ENCODE data around the gene ZNF597.

ZNF597 gene

DNA sequence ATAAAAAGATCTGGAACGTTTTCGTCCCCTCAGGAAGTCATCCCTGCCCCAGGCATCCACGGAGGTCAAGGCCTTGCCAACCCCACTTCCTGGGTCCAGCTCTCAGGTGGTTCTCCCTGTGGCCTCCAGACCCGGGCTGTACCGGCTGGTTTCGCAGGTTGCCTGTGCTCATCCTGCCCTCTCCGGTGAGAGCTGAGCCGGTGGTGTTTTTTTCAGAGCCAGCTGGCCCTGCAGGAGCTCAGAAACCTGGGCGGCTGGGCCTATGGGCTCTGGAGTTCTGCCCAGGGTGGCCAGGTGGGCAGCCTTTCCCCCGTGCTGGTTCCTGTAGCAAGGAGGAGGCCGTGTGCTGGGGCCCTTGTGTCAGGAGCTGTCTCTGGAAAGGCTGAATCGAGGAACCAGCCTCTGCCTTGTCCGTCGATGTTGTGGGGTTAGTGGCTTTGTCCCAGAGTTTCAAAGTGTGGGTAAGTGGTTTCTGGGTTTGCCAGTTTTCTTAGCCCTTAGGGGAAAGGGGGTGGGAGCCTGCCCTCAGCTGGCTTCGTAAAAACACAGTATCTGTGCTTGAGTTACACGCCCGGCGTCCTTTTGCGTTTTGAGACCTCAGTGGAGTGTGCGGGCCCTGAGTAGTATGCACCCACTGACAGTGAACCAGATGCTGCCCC, 28.3 kb upstream of the ZNF597 start:
- H3K18ac ChIP-seq (ENCODE audit: low read length): no peak overlapping the region
- H3K36me3 ChIP-seq (ENCODE audit: control insufficient read depth in 1 of 2, insufficient read depth in 2 of 2, low read length in 2 of 2): peaks cover 12 to 15% of the 10 kb centered on the region in 2 experiments
- H3K4me3 ChIP-seq (ENCODE audit: low read depth, low read length): no peak overlapping the region
- no CpG with 5 or more reads among the region's 20 CpGs for WGBS (ENCODE audit: extremely low coverage, insufficient coverage, insufficient read length)
- H4K8ac ChIP-seq (ENCODE audit: low read depth, low read length): no peak overlapping the region
- H3K4me2 ChIP-seq (ENCODE audit: low read length): no peak overlapping the region
- H2AFZ ChIP-seq (ENCODE audit: insufficient read depth, low read length, poor library complexity): no peak overlapping the region
- H3K4ac ChIP-seq (ENCODE audit: low read depth, low read length): no peak overlapping the region
- H3K79me2 ChIP-seq (ENCODE audit: control insufficient read depth, insufficient read depth, low read length, poor library complexity): peaks cover 12% of the 10 kb centered on the region
- no peaks in the 10 kb centered on the region for H3K4me1 ChIP-seq (ENCODE audit: control insufficient read depth in 1 of 2, insufficient read depth in 2 of 2, low read length in 2 of 2)
- no peak for DNase-seq
- no peak overlapping the region for H4K91ac ChIP-seq (ENCODE audit: low read depth, low read length)
- no peak overlapping the region for H2BK5ac ChIP-seq (ENCODE audit: low read depth, low read length, poor library complexity)
- H3K9me3 ChIP-seq (ENCODE audit: insufficient read depth, low read depth, low read length): no peaks in the 10 kb centered on the region
- no peaks in the 10 kb centered on the region for H3K79me1 ChIP-seq (ENCODE audit: low read length)
- H3K14ac ChIP-seq (ENCODE audit: low read length): no peak overlapping the region
- H2BK12ac ChIP-seq (ENCODE audit: low read length): no peak overlapping the region
- H3K27ac ChIP-seq (ENCODE audit: low read depth, low read length): no peak overlapping the region
- no peak overlapping the region for H2AK5ac ChIP-seq (ENCODE audit: low read length)
- no peak overlapping the region for H3K23ac ChIP-seq (ENCODE audit: low read length)
- H2BK120ac ChIP-seq (ENCODE audit: insufficient read depth, low read length, poor library complexity): no peak overlapping the region
- H3K9ac ChIP-seq (ENCODE audit: low read length): no peak overlapping the region
- no peak overlapping the region for H4K12ac ChIP-seq (ENCODE audit: low read depth, low read length)
- no peaks in the 10 kb centered on the region for H3K27me3 ChIP-seq (ENCODE audit: insufficient read depth, low read length)

DNA sequence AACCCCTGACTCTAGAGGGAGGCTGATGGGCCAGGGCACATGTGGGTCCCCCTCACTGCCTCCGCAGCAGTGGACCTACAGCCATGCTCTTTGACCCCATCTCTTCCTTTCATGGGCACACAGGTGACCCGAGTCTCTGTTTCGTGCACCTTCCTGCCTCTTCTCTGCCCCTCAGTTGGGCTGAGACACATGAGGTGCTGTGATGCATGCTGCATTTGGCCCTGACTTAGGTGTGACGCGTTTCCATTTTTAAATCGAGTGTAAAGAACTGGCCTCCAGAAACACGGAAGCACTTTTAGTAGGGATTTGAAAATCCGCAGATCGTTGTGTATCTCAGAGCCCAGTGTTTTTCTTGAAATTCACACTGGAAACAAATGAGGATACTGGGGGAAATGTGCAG, 27.4 kb upstream of the ZNF597 start:
- Histone ChIP-seq H3K4me2 (ENCODE audit: low read length) (no peak overlapping the region), H3K36me3 (ENCODE audit: control insufficient read depth in 1 of 2, insufficient read depth in 2 of 2, low read length in 2 of 2) (peaks cover 17 to 18% of the 10 kb centered on the region in 2 experiments), H3K23ac (ENCODE audit: low read length) (peak overlapping the region; percentile 14), H3K79me2 (ENCODE audit: control insufficient read depth, insufficient read depth, low read length, poor library complexity) (peaks cover 12% of the 10 kb centered on the region), H3K9ac (ENCODE audit: low read length) (no peak overlapping the region), H2AFZ (ENCODE audit: insufficient read depth, low read length, poor library complexity) (no peak overlapping the region), H3K79me1 (ENCODE audit: low read length) (no peaks in the 10 kb centered on the region), H4K12ac (ENCODE audit: low read depth, low read length) (no peak overlapping the region), H4K8ac (ENCODE audit: low read depth, low read length) (no peak overlapping the region), H3K4me3 (ENCODE audit: low read depth, low read length) (no peak overlapping the region), H3K4ac (ENCODE audit: low read depth, low read length) (peak overlapping the region; percentile 80), H3K18ac (ENCODE audit: low read length) (no peak overlapping the region), H3K27me3 (ENCODE audit: insufficient read depth, low read length) (no peaks in the 10 kb centered on the region), H3K27ac (ENCODE audit: low read depth, low read length) (no peak overlapping the region), H3K9me3 (ENCODE audit: insufficient read depth, low read depth, low read length) (no peaks in the 10 kb centered on the region), H2BK12ac (ENCODE audit: low read length) (no peak overlapping the region), H2BK5ac (ENCODE audit: low read depth, low read length, poor library complexity) (no peak overlapping the region), H4K91ac (ENCODE audit: low read depth, low read length) (no peak overlapping the region), H3K14ac (ENCODE audit: low read length) (no peak overlapping the region), H3K4me1 (ENCODE audit: control insufficient read depth in 1 of 2, insufficient read depth in 2 of 2, low read length in 2 of 2) (no peaks in the 10 kb centered on the region), H2BK120ac (ENCODE audit: insufficient read depth, low read length, poor library complexity) (no peak overlapping the region), H2AK5ac (ENCODE audit: low read length) (no peak overlapping the region)
- no peak for DNase-seq
- no CpG with 5 or more reads among the region's 9 CpGs for WGBS (ENCODE audit: extremely low coverage, insufficient coverage, insufficient read length)

DNA sequence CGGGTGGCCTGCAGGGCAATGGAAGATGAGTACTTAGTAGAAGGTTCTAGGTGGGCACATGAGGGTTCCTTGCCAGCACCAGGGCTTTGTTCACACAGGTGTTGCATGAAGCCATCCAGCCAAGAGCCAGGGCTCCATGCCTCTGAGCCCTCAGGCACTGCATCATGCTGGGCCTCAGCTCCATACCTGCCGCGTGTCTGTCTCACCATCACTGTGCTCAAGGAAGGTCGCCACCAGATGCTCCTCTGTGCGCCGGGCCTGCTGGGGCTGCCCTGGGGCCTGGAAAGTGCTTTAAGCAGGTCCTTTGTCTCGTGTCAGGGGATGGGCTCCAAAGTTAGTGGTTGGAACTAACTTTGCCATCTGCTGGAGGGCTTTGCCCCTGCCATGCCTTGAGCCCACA, 26.4 kb upstream of the ZNF597 start:
- no peak overlapping the region for H2AFZ ChIP-seq (ENCODE audit: insufficient read depth, low read length, poor library complexity)
- H3K9ac ChIP-seq (ENCODE audit: low read length): no peak overlapping the region
- no peak overlapping the region for H2BK5ac ChIP-seq (ENCODE audit: low read depth, low read length, poor library complexity)
- H3K27ac ChIP-seq (ENCODE audit: low read depth, low read length): no peak overlapping the region
- H3K4me1 ChIP-seq (ENCODE audit: control insufficient read depth in 1 of 2, insufficient read depth in 2 of 2, low read length in 2 of 2): peaks cover 0 to 2% of the 10 kb centered on the region in 2 experiments
- no peak overlapping the region for H3K4me3 ChIP-seq (ENCODE audit: low read depth, low read length)
- H4K91ac ChIP-seq (ENCODE audit: low read depth, low read length): no peak overlapping the region
- H2AK5ac ChIP-seq (ENCODE audit: low read length): no peak overlapping the region
- H3K18ac ChIP-seq (ENCODE audit: low read length): no peak overlapping the region
- no peak overlapping the region for H4K8ac ChIP-seq (ENCODE audit: low read depth, low read length)
- no peak for DNase-seq
- H3K36me3 ChIP-seq (ENCODE audit: control insufficient read depth in 1 of 2, insufficient read depth in 2 of 2, low read length in 2 of 2): peaks cover 18 to 20% of the 10 kb centered on the region in 2 experiments
- H4K12ac ChIP-seq (ENCODE audit: low read depth, low read length): no peak overlapping the region
- H2BK12ac ChIP-seq (ENCODE audit: low read length): no peak overlapping the region
- H3K79me1 ChIP-seq (ENCODE audit: low read length): no peaks in the 10 kb centered on the region
- no peaks in the 10 kb centered on the region for H3K27me3 ChIP-seq (ENCODE audit: insufficient read depth, low read length)
- no peak overlapping the region for H3K23ac ChIP-seq (ENCODE audit: low read length)
- no peaks in the 10 kb centered on the region for H3K9me3 ChIP-seq (ENCODE audit: insufficient read depth, low read depth, low read length)
- H3K14ac ChIP-seq (ENCODE audit: low read length): no peak overlapping the region
- no peak overlapping the region for H3K4me2 ChIP-seq (ENCODE audit: low read length)
- H2BK120ac ChIP-seq (ENCODE audit: insufficient read depth, low read length, poor library complexity): no peak overlapping the region
- peaks cover 17% of the 10 kb centered on the region for H3K79me2 ChIP-seq (ENCODE audit: control insufficient read depth, insufficient read depth, low read length, poor library complexity)
- no CpG with 5 or more reads among the region's 7 CpGs for WGBS (ENCODE audit: extremely low coverage, insufficient coverage, insufficient read length)
- H3K4ac ChIP-seq (ENCODE audit: low read depth, low read length): no peak overlapping the region

DNA sequence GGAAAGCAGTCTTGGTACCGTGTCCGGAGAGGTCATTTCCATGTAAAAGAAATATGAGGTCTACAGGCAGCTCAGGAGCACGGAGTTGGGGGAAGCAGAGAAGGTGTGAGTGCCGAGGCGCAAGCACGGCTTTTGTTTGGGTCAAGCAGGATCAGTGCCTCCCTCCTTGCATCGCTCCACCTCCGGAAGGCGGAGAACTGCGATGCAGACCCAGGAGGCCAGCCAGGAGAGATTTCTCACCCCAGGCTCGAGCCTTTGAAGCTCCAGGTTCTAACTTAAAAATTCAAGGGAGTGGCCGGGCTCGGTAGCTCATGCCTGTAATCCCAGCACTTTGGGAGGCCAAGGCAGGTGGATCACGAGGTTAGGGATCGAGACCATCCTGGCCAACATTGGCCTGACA, 25.2 kb upstream of the ZNF597 start:
- peaks cover 16 to 20% of the 10 kb centered on the region in 2 experiments for H3K36me3 ChIP-seq (ENCODE audit: control insufficient read depth in 1 of 2, insufficient read depth in 2 of 2, low read length in 2 of 2)
- H2AFZ ChIP-seq (ENCODE audit: insufficient read depth, low read length, poor library complexity): no peak overlapping the region
- H3K23ac ChIP-seq (ENCODE audit: low read length): no peak overlapping the region
- no peak overlapping the region for H2BK120ac ChIP-seq (ENCODE audit: insufficient read depth, low read length, poor library complexity)
- H4K12ac ChIP-seq (ENCODE audit: low read depth, low read length): no peak overlapping the region
- no peak overlapping the region for H4K91ac ChIP-seq (ENCODE audit: low read depth, low read length)
- no peaks in the 10 kb centered on the region for H3K9me3 ChIP-seq (ENCODE audit: insufficient read depth, low read depth, low read length)
- peak overlapping the region; percentile 65 for H3K4ac ChIP-seq (ENCODE audit: low read depth, low read length)
- no peak overlapping the region for H3K9ac ChIP-seq (ENCODE audit: low read length)
- no peak overlapping the region for H3K14ac ChIP-seq (ENCODE audit: low read length)
- H4K8ac ChIP-seq (ENCODE audit: low read depth, low read length): no peak overlapping the region
- no peak overlapping the region for H2BK5ac ChIP-seq (ENCODE audit: low read depth, low read length, poor library complexity)
- H3K4me2 ChIP-seq (ENCODE audit: low read length): no peak overlapping the region
- H3K27me3 ChIP-seq (ENCODE audit: insufficient read depth, low read length): no peaks in the 10 kb centered on the region
- H2AK5ac ChIP-seq (ENCODE audit: low read length): no peak overlapping the region
- no peak overlapping the region for H3K18ac ChIP-seq (ENCODE audit: low read length)
- no peaks in the 10 kb centered on the region for H3K79me1 ChIP-seq (ENCODE audit: low read length)
- H3K79me2 ChIP-seq (ENCODE audit: control insufficient read depth, insufficient read depth, low read length, poor library complexity): peaks cover 19% of the 10 kb centered on the region
- H3K4me1 ChIP-seq (ENCODE audit: control insufficient read depth in 1 of 2, insufficient read depth in 2 of 2, low read length in 2 of 2): peaks cover 0 to 6% of the 10 kb centered on the region in 2 experiments
- no peak overlapping the region for H2BK12ac ChIP-seq (ENCODE audit: low read length)
- H3K4me3 ChIP-seq (ENCODE audit: low read depth, low read length): no peak overlapping the region
- no peak for DNase-seq
- no CpG with 5 or more reads among the region's 15 CpGs for WGBS (ENCODE audit: extremely low coverage, insufficient coverage, insufficient read length)
- no peak overlapping the region for H3K27ac ChIP-seq (ENCODE audit: low read depth, low read length)
